GM10248 (cell line): ENCODE data around the gene C1orf105.

Experiments used
- CTCF ChIA-PET: fragments of 300-600 bp; sonication (Branson Sonifier 250); formaldehyde crosslinking; extraction: SDS; loops from one replicate; lab custom pipeline; 2021; ENCODE audit warnings: antibody characterized with exemption; lab: Yijun Ruan, JAX
- POLR2A ChIA-PET: fragments of 350-650 bp; sonication (Branson Sonifier 250); formaldehyde crosslinking; extraction: SDS; loops from one replicate; lab custom pipeline; 2020; ENCODE audit warnings: antibody characterized with exemption; lab: Yijun Ruan, JAX
- DNase-seq: peaks from one replicate; pipeline ENCODE4 v3.0.0; 2012; ENCODE audit errors: extremely low spot score
- CTCF ChIP-seq: IDR thresholded peaks from 2 replicates; pipeline ENCODE4 v1.5.1; 2012; ENCODE audit warnings: mild to moderate bottlenecking, low read depth; ENCODE audit errors: extremely low read depth, missing control alignments, control extremely low read depth

Gene C1orf105

GRCh38 chr1:172380441-172381244 lies 39.8 kb upstream of the C1orf105 start:
- CTCF ChIA-PET: no interaction called here
- POLR2A ChIA-PET: interaction anchor here (0.6 kb wide), 3 partner anchors 19 to 861 kb away, joined by 3 to 4 read pairs (median 4); no protein-coding TSS in a partner anchor
- peak; percentile 2 for TF ChIP-seq CTCF
- DNase-seq: peak; percentile 25

GRCh38 chr1:172381946-172382345 lies 38.5 kb upstream of the C1orf105 start:
- CTCF ChIA-PET: interaction anchor here (0.9 to 1.2 kb wide), 4 partner anchors 9 to 30 kb away, joined by 3 to 5 read pairs (median 4); no protein-coding TSS in a partner anchor
- TF ChIP-seq CTCF: no peak
- POLR2A ChIA-PET: no interaction called here
- no peak for DNase-seq

- ChIA-PET CTCF (interaction anchor here (0.9 to 1.2 kb wide), 4 partner anchors 9 to 30 kb away, joined by 3 to 5 read pairs (median 4); no protein-coding TSS in a partner anchor), POLR2A (no interaction called here)
- no peak for DNase-seq
- TF ChIP-seq CTCF: no peak
These were observed 38.1 kb upstream of the C1orf105 start for GRCh38 chr1:172382406-172382805.

- no peak for TF ChIP-seq CTCF
- no peak for DNase-seq
- ChIA-PET CTCF (interaction anchor here (1.2 kb wide), 1 partner anchor 31 kb away, joined by 4 read pairs; no protein-coding TSS in a partner anchor), POLR2A (no interaction called here)
These were observed 37.5 kb upstream of the C1orf105 start for GRCh38 chr1:172382990-172383389.

GRCh38 chr1:172383536-172383935 lies 36.9 kb upstream of the C1orf105 start:
- ChIA-PET CTCF (interaction anchor here (1.5 kb wide), 1 partner anchor 9 kb away, joined by 6 read pairs; no protein-coding TSS in a partner anchor), POLR2A (no interaction called here)
- TF ChIP-seq CTCF: no peak
- no peak for DNase-seq

GRCh38 chr1:172384656-172385055 lies 35.8 kb upstream of the C1orf105 start:
- POLR2A ChIA-PET: no interaction called here
- no peak for DNase-seq
- CTCF ChIA-PET: interaction anchor here (0.9 to 1.5 kb wide), 3 partner anchors 11 to 206 kb away, joined by 3 to 6 read pairs (median 3); no protein-coding TSS in a partner anchor
- TF ChIP-seq CTCF: no peak
